Measurements from ENCODE around the gene CDC14B.
"Not testable (repeated sequence)": the region's sequence is repeated elsewhere in the genome, so short reads cannot be mapped to it uniquely, and the experiment has no call there.

Gene CDC14B

DNA sequence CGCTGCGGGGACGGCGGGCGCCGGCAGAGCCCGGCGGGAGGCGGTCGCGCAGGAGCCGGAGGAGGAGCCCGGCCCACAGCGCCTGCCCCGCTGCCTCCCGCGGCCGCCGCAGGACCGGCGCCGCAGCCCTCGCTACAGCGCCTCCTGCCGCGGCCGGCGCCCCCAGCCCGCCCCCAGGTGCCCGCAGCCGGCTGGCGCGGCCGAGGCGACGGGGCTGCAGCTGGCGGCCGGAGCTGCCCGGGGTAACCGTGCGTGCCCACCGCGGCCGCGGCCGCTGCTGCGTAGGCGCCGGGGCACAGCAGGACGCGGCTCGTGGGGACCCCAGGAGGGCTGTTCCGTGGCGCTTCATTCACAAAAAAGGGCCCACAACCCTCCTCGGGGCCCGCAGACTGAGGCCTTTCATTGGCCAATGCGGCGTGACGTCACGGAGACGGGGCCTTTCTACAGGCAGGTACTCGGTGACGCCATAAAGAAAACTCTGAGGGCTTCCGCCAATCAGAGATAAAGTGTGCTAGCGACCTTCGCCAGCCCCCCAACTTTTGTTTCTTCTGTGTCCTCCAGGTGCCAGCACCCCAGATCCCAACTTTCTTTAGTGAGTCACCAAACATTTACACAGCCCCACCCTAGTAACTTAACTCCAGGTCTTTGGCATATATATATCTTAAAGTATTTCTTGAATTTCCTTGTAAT is at the start of gene CDC14B:
CDC14B (minus strand) TSS at position 353 of the 690 bp plus-strand sequence. CDS start 465 bp downstream, outside the sequence.
- no peak for DNase-seq

GRCh38 chr9:96668868-96669534 is 49.4 kb upstream of the CDC14B start:
- DNase-seq = no peak

GRCh38 chr9:96667363-96667728 is 47.7 kb upstream of the CDC14B start:
- no peak for DNase-seq

- DNase-seq = not testable (repeated sequence)
Observed at GRCh38 chr9:96666653-96667362, 47.2 kb upstream of the CDC14B start.

- no peak for DNase-seq
Observed at GRCh38 chr9:96665789-96666188, 46.1 kb upstream of the CDC14B start.

DNA sequence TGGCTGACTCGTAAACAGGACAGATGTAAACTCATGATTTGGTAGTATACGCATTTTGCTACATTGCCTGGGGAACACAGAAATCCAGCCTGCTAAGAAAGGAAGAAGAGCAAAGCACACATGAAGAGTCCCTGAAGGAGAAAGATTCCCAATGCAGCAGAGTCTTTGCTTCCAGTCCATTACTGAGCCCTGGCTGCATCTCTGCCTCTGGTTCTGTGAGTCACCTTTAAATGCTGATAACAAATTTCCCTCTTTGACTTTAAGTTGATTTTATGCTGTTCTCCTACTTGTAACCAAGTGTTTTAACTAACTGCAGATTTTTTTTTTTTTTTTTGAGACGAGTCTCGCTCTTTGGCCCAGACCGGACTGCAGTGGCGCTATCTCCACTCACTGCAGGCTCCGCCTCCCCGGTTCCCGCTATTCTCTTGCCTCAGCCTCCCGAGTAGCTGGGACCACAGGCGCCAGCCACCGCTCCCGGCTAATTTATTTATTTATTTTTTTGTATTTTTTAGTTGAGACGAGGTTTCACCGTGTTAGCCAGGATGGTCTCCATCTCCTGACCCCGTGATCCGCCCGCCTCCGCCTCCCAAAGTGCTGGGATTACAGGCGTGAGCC is 44.0 kb upstream of the CDC14B start:
- DNase-seq = no peak

- DNase-seq = no peak
Observed at GRCh38 chr9:96661711-96662110, 42.1 kb upstream of the CDC14B start.

GRCh38 chr9:96660692-96661248 is 41.1 kb upstream of the CDC14B start:
- DNase-seq = no peak

- DNase-seq = peak; percentile 10
Observed at GRCh38 chr9:96655198-96655851, 35.7 kb upstream of the CDC14B start, which contains the start of gene PRXL2C. PRXL2C (minus strand) TSS chr9:96655317; CDS start chr9:96655281, 36 bp downstream.

- peak; percentile 22 for DNase-seq
Observed at GRCh38 chr9:96654450-96655197, 35.0 kb upstream of the CDC14B start.

DNA sequence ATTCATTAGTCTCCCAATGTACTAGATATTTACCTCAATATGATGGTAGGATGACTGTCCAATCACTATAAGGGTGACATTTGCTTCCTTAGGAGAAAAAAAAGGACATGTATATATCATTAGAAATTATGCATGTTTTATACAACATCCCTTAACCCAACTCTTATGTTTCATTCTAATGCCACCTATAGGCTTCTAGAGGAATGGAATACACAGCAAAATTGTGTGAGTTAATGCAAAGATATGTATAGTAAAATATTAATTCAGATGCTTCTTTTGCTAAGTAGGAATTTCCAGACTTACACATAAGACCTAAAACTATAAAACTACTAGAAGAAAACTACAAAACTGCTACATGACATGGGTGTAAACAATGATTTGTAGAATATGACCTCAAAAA is 32.0 kb upstream of the CDC14B start:
- no peak for DNase-seq

DNA sequence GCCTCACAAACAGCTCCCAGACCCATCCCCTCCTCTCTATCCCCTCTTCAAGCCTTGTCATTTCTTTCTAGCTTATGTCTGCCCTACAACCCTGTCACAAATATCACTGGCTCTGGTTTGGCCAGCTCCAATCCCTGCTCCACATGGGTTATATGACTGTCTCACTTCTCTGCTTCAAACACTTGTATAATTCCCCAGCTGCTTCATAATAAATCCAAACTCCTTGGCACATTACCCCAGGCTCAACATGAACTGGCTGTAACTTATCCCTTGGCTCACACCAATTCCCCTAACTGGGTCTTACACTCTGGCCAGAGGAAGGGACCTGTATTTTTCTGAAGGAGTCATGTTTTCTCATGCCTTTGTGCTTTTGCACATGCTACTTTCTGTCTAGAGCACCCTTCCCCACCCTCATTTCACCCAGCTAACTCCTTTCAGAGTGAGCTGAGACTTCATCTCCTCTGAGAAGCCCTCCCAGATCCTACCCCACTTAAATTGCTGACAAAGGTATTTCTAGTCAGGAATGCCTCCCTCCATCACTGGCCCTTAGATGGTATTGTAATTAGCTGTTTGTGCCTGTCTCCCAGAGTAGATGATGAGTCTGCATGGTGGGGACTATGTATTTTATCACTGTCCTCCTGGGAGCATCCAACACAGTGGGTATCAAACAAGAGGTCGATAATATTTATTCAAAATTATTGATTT is 30.1 kb upstream of the CDC14B start:
- DNase-seq = no peak

- no peak for DNase-seq
Observed at GRCh38 chr9:96646081-96646991, 26.7 kb upstream of the CDC14B start.

DNA sequence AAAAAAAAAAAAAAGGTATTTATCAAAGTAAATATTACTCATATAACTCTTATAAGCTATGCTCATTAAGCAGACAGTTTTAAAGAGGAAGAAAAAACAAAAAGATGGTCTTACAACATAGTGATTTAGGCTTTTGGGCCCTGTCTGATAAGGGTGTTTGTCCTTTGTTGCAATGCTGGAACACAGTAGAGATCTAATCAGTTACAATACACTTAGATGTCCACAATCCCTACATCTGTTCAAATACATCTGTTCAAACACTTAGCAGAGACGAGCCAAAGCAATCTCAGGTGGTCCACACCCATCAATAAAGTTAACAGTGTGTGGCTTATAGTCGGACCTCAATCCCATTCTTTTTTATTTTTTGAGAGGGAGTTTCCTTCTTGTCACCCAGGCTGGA is 24.5 kb upstream of the CDC14B start:
- no peak for DNase-seq

- DNase-seq = no peak
Observed at GRCh38 chr9:96641514-96641913, 21.9 kb upstream of the CDC14B start.

DNA sequence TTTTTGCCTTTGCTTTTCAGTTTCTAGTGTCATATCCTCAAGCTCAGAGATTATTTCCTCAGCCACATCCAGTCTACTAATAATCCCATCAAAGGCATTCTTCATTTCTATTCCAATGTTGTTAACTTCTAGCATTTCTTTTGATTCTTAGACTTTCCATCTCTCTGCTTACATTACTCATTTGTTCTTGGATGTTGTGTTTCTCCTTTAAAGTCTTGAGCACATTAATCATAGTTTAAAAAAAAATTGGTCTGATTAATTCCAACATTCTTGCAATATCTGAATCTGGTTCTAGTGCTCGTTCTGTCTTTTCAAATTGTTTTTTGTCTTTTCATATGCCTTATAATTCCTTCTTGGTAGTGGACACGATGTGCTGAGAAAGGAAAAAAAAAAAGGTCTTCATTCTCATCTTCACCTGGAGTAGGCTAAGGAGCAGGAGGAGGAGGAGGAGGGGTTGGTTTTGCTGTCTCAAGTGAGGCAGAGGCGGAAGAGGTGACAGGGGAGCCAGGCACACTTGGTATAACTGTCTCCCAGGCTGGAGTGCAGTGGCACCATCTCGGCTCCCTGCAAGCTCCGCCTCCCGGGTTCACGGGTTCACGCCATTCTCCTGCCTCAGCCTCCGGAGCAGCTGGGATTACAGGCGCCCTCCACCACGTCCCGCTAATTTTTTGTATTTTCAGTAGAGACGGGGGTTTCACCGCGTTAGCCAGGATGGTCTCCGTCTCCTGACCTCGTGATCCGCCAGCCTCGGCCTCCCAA is 19.1 kb upstream of the CDC14B start:
- no peak for DNase-seq

DNA sequence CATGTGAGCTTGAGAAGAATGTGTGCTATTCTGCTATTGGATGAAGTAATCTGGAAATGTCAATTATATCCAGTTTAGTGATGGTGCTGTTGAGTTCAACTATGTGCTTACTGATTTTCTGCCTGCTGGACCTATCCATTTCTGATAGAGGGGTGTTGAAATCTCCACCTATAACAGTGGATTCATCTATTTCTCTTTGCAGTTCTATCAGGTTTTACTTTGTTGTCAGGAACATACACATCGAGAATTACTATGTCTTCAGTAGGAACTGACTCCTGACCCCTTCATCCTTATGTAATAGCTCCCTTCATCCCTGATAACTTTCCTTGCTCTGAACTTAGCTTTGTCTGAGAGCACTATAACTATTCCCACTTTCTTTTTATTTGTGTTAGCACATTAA is 16.7 kb upstream of the CDC14B start:
- DNase-seq = no peak

- DNase-seq = not testable (repeated sequence)
Observed at GRCh38 chr9:96633579-96633978, 13.9 kb upstream of the CDC14B start.

DNA sequence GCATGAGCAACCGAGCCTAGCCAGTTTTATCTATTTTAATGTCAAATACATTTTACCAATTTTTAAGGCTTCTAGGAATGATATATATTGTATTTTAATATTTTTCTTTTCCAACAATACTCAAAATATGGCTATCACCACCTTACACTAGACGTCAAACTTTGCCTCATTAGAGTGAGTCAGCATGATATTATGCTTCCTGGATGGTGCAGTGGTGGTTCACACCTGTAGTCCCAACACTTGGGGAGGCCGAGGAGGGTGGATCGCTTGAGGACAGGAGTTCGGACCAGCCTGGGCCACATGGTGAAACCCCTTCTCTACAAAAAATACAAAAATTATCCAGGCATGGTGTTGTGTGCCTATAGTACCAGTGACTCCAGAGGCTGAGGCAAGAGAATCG is 7.3 kb upstream of the CDC14B start:
- no peak for DNase-seq

Measured in GOT3 (cell line).